ENCODE measurements around the gene ADIRF.
"Not testable (repeated sequence)": the region's sequence is repeated elsewhere in the genome, so short reads cannot be mapped to it uniquely, and the experiment has no call there.

Gene ADIRF

GRCh38 chr10:87020056-87020455 is 51.8 kb downstream of the ADIRF start, which contains the start of gene FAM25A:
FAM25A (plus strand) TSS chr10:87020294; CDS start chr10:87020325, 31 bp downstream.
- DNase-seq (ENCODE audit: low read depth in 2 of 2, low spot score in 1 of 2) = not testable (repeated sequence)

Data from stimulated activated CD8-positive, alpha-beta memory T cell treated with anti-CD3 and anti-CD28 coated beads, Interleukin-4, amount 100 ng/mL, for 1 hour (primary cell).